Heart left ventricle (tissue), 13 donors: ENCODE data around the gene ZMIZ1.

Source experiments
- CTCF ChIP-seq, 12 donors: fragments of 200-600 bp; sonication (generic) in 4 of 12; IDR thresholded peaks; one replicate each; pipeline versions ENCODE4 v1.5.0 to v1.8.0; 2018 to 2022; ENCODE audit warnings: antibody characterized with exemption in 12 of 12, mild to moderate bottlenecking in 5 of 12
- POLR2A ChIP-seq, 2 donors: fragments of 450-650 bp; IDR thresholded peaks; one replicate each; pipeline ENCODE4 v1.6.1; 2017; ENCODE audit warnings: antibody characterized with exemption in 2 of 2, mild to moderate bottlenecking in 2 of 2, moderate library complexity in 2 of 2
- donor health status: ischemic (EF 13 %, LVEDD 7.1; RV severe dilation, severe dysfunction).
- donor health status: DM: no; HTN: yes; CAD: no.
- donor health status: DM: no; HTN: no; CAD: no.
- donor health status: ischemic (EF 25% LVEDD 6.9; RV normal size, moderate dysfunction).
- donor health status: ischemic (EF 25% LVEDD 5.7; RV mildly dilated, moderate dysfunction).
- donor health status: ischemic (EF 35%, LVEDD 5.7; RV mildly dilated, moderate dysfunction).
- donor health status: nonischemic (EF 11% LVEDD 7.7; RV severe dilation, severe dysfunction).
- donor health status: DM: yes; HTN: yes; CAD: no.
- donor health status: PGD.
- donor health status: ischemic (EF 29% LVEDD 5.4; RV normal size, mild dysfunction).
- donor health status: nonischemic (EF 23%, LVEDD 6.1; RV moderate dilation, normal function).

GRCh38 chr10:79327090-79327457 lies 258.3 kb downstream of the ZMIZ1 start:
- TF ChIP-seq CTCF (IDR thresholded peaks at IDR 0.05): no peak
- no peak for TF ChIP-seq POLR2A (IDR thresholded peaks at IDR 0.05)
